Measurements from ENCODE around the gene ZCCHC14.

- TF ChIP-seq CTCF (IDR thresholded peaks at IDR 0.05 in 8 of 11, conservative IDR thresholded peaks at IDR 0.05 in 3 of 11) (no peak), POLR2AphosphoS5 (IDR thresholded peaks at IDR 0.05) (no peak), POLR2A (IDR thresholded peaks at IDR 0.05) (no peak)
Observed at GRCh38 chr16:87526238-87526947, 33.6 kb upstream of the ZCCHC14 start.

Measured in spleen (tissue), 7 donors.